CD4-positive, alpha-beta memory T cell (primary cell): ENCODE data around the gene ABHD8. TPM values are rescaled to one million over a fixed set of nuclear protein-coding genes. Genes with fewer than 3 reads are reported as not detected.

Experiments used
- CTCF ChIA-PET: fragments of 350-600 bp; sonication (Branson Sonifier 250); formaldehyde crosslinking; loops from one replicate; lab custom pipeline; 2021; ENCODE audit warnings: inconsistent platforms; ENCODE audit not compliant: partially characterized antibody; lab: Charles Lee
- POLR2A ChIA-PET: fragments of 350-600 bp; sonication (Branson Sonifier 250); formaldehyde crosslinking; loops from one replicate; lab custom pipeline; 2021; ENCODE audit not compliant: partially characterized antibody; lab: Charles Lee
- DNase-seq, 5 donors: peaks; one replicate each; pipeline versions ENCODE4 v3.0.0 to v3.0.0-alpha.2; 2020 to 2022; ENCODE audit warnings: mixed read lengths in 1 of 5
- H3K27ac ChIP-seq: one replicate; pipeline ENCODE4 v1.7.0; 2013; ENCODE audit warnings: low read depth, low read length
- H3K27me3 ChIP-seq: 2 replicates; pipeline ENCODE4 v1.7.0; 2013; ENCODE audit warnings: mild to moderate bottlenecking, low read length, moderate library complexity; ENCODE audit not compliant: insufficient read depth
- H3K36me3 ChIP-seq: 2 replicates; pipeline ENCODE4 v1.7.0; 2013; ENCODE audit warnings: mild to moderate bottlenecking, low read length, moderate library complexity; ENCODE audit not compliant: insufficient read depth
- H3K4me1 ChIP-seq: 2 replicates; pipeline ENCODE4 v1.7.0; 2013; ENCODE audit warnings: mild to moderate bottlenecking, low read length, moderate library complexity; ENCODE audit not compliant: insufficient read depth
- H3K4me3 ChIP-seq, 2 donors: one replicate each; pipeline ENCODE4 v1.7.0; 2013; ENCODE audit warnings: low read length in 2 of 2, mild to moderate bottlenecking in 1 of 2
- H3K9me3 ChIP-seq, 2 donors: one replicate each; pipeline ENCODE4 v1.7.0; 2013; ENCODE audit warnings: low read length in 2 of 2, control low read depth in 1 of 2; ENCODE audit not compliant: control insufficient read depth in 1 of 2
- H3K27ac Mint-ChIP-seq, 7 donors: one replicate each; pipeline ENCODE4 v1.8.0; 2020 to 2021; ENCODE audit warnings: mixed read lengths in 7 of 7, mild to moderate bottlenecking in 6 of 7, inconsistent platforms in 3 of 7, moderate library complexity in 3 of 7
- H3K27me3 Mint-ChIP-seq, 2 donors: one replicate each; pipeline ENCODE4 v1.8.0; 2020 to 2021; ENCODE audit warnings: mixed read lengths in 2 of 2
- H3K36me3 Mint-ChIP-seq, 2 donors: one replicate each; pipeline ENCODE4 v1.8.0; 2020 to 2021; ENCODE audit warnings: mixed read lengths in 2 of 2, inconsistent platforms in 1 of 2, mild to moderate bottlenecking in 1 of 2
- H3K4me1 Mint-ChIP-seq, 4 donors: one replicate each; pipeline ENCODE4 v1.8.0; 2020 to 2021; ENCODE audit warnings: mixed read lengths in 4 of 4, mild to moderate bottlenecking in 1 of 4
- H3K4me3 Mint-ChIP-seq, 8 donors: one replicate each; pipeline ENCODE4 v1.8.0; 2020 to 2021; ENCODE audit warnings: mixed read lengths in 8 of 8, mild to moderate bottlenecking in 7 of 8, moderate library complexity in 6 of 8, inconsistent platforms in 3 of 8
- H3K9me3 Mint-ChIP-seq, 8 donors: one replicate each; pipeline ENCODE4 v1.8.0; 2020 to 2021; ENCODE audit warnings: mixed read lengths in 8 of 8, mild to moderate bottlenecking in 5 of 8, inconsistent platforms in 3 of 8, moderate library complexity in 1 of 8
- intact Hi-C: fragments of 100-400 bp; cut with micrococcal nuclease; formaldehyde crosslinking; loops from one replicate; pipeline ENCODE4 v1.15.1; 2023
- polyA plus RNA-seq, 2 donors: library from polyadenylated mRNA; unstranded; fragments of 300-500 nt; fragmentation: Illumina TruSeq; gene quantifications; one replicate each; pipeline ENCODE4 v1.2.3, GENCODE V29; 2021
- total RNA-seq, 2 experiments: library from RNA; stranded (reverse); gene quantifications; one replicate each; pipeline ENCODE4 v1.2.3, GENCODE V29; 2021

ABHD8 gene
- total and polyA plus RNA-seq, 4 experiments from 2014 or later: 6.0 to 10.1 (median 8.6) TPM

GRCh38 chr19:17311455-17312188, 8.4 kb upstream of the ABHD8 start:
- Mint-ChIP-seq H3K36me3 (peaks cover 11 to 21% of the 10 kb centered on the region in 2 donors), H3K27me3 (no peaks in the 10 kb centered on the region), H3K9me3 (no peaks in the 10 kb centered on the region), H3K27ac (peak overlapping the region in 5 of 7 donors; percentile 27 to 90 (median 64)), H3K4me3 (peak overlapping the region in 6 of 8 donors; percentile 40 to 95 (median 64)), H3K4me1 (peaks cover 20 to 51% (median 31%) of the 10 kb centered on the region in 4 donors)
- H3K27me3 ChIP-seq: no peaks in the 10 kb centered on the region
- intact Hi-C loops: no loop called here
- H3K36me3 ChIP-seq: peaks cover 29% of the 10 kb centered on the region
- ChIA-PET POLR2A (interaction anchor here (1.2 kb wide), 1 partner anchor 12 kb away, joined by 3 read pairs; no protein-coding TSS in a partner anchor), CTCF (interaction anchor here (0.6 to 1.2 kb wide), 2 partner anchors 12 to 74 kb away, joined by 3 to 4 read pairs; no protein-coding TSS in a partner anchor)
- peak in 1 of 5 donors; percentile 18 for DNase-seq
- no peak overlapping the region for H3K4me3 ChIP-seq
- peaks cover 33% of the 10 kb centered on the region for H3K4me1 ChIP-seq
- H3K27ac ChIP-seq: no peak overlapping the region
- H3K9me3 ChIP-seq: no peaks in the 10 kb centered on the region

- Histone ChIP-seq H3K9me3 (no peaks in the 10 kb centered on the region), H3K27me3 (no peaks in the 10 kb centered on the region), H3K36me3 (peaks cover 22% of the 10 kb centered on the region), H3K4me3 (peak overlapping the region; percentile 81 to 82), H3K4me1 (peaks cover 45% of the 10 kb centered on the region), H3K27ac (peak overlapping the region; percentile 82)
- Mint-ChIP-seq H3K36me3 (peaks cover 3 to 14% of the 10 kb centered on the region in 2 donors), H3K9me3 (no peaks in the 10 kb centered on the region), H3K4me3 (peak overlapping the region; percentile 95 to 99 (median 97)), H3K4me1 (peaks cover 23 to 59% (median 40%) of the 10 kb centered on the region in 4 donors), H3K27ac (peak overlapping the region; percentile 78 to 97 (median 97)), H3K27me3 (no peaks in the 10 kb centered on the region)
- POLR2A ChIA-PET: interaction anchor here (0.8 to 3.7 kb wide), 10 partner anchors 12 to 235 kb away, joined by 3 to 54 read pairs (median 7); partner anchors contain the start of genes ANO8, BABAM1, HAUS8 and MVB12A
- intact Hi-C loops: loop anchor here (1.0 to 5.0 kb wide), 4 partner anchors 27 to 97 kb away; partner anchors contain the start of genes BABAM1, BST2, GTPBP3 and OCEL1
- peak in 1 of 5 donors; percentile 44 for DNase-seq
- CTCF ChIA-PET: interaction anchor here (1.5 to 2.0 kb wide), 2 partner anchors 50 to 156 kb away, joined by 4 to 5 read pairs; no protein-coding TSS in a partner anchor
These were observed 6.8 kb upstream of the ABHD8 start for GRCh38 chr19:17309965-17310461.

- no peaks in the 10 kb centered on the region for H3K9me3 ChIP-seq
- CTCF ChIA-PET: interaction anchor here (0.8 to 2.0 kb wide), 10 partner anchors 12 to 157 kb away, joined by 3 to 8 read pairs (median 4); partner anchors contain the start of genes ANO8, BABAM1 and MVB12A
- H3K4me1 ChIP-seq: peaks cover 51% of the 10 kb centered on the region
- peak within 1 kb of the TSS; percentile 82 for H3K27ac ChIP-seq
- peaks cover 3 to 13% of the 10 kb centered on the region in 2 donors for H3K36me3 Mint-ChIP-seq
- H3K27ac Mint-ChIP-seq: peak within 1 kb of the TSS; percentile 78 to 97 (median 97)
- peak; percentile 97 to 100 (median 99) for DNase-seq
- POLR2A ChIA-PET: interaction anchor here (0.7 to 3.7 kb wide), 18 partner anchors 8 to 234 kb away, joined by 3 to 54 read pairs (median 5); partner anchors contain the start of genes ANO8, BABAM1, HAUS8 and MVB12A
- intact Hi-C loops: loop anchor here (1.0 to 5.0 kb wide), 4 partner anchors 28 to 98 kb away; partner anchors contain the start of genes BABAM1, BST2, GTPBP3 and OCEL1
- H3K4me1 Mint-ChIP-seq: peaks cover 26 to 65% (median 45%) of the 10 kb centered on the region in 4 donors
- no peaks in the 10 kb centered on the region for H3K27me3 Mint-ChIP-seq
- peak within 1 kb of the TSS; percentile 95 to 99 (median 97) for H3K4me3 Mint-ChIP-seq
- no peaks in the 10 kb centered on the region for H3K9me3 Mint-ChIP-seq
- peaks cover 17% of the 10 kb centered on the region for H3K36me3 ChIP-seq
- peak within 1 kb of the TSS; percentile 81 to 82 for H3K4me3 ChIP-seq
- H3K27me3 ChIP-seq: no peaks in the 10 kb centered on the region
These were observed 6.2 kb upstream of the ABHD8 start, which contains the start of gene DDA1 for GRCh38 chr19:17309198-17309964. TSS of gene DDA1 (plus strand) at chr19:17309563. CDS start at chr19:17309655, 92 bp downstream.

GRCh38 chr19:17307876-17308377, 4.7 kb upstream of the ABHD8 start:
- peaks cover 31 to 76% (median 54%) of the 10 kb centered on the region in 4 donors for H3K4me1 Mint-ChIP-seq
- peaks cover 0 to 8% of the 10 kb centered on the region in 2 donors for H3K36me3 Mint-ChIP-seq
- intact Hi-C loops: loop anchor here (5.0 kb wide), 1 partner anchor 99 kb away; the partner anchor contains the start of gene BST2
- Histone ChIP-seq H3K4me3 (no peak overlapping the region), H3K27me3 (no peaks in the 10 kb centered on the region), H3K27ac (no peak overlapping the region), H3K36me3 (peaks cover 9% of the 10 kb centered on the region), H3K9me3 (no peaks in the 10 kb centered on the region), H3K4me1 (peaks cover 62% of the 10 kb centered on the region)
- H3K27ac Mint-ChIP-seq: peak overlapping the region in 4 of 7 donors; percentile 2 to 79 (median 56)
- ChIA-PET POLR2A (interaction anchor here (1.9 to 3.7 kb wide), 4 partner anchors 9 to 233 kb away, joined by 6 to 54 read pairs (median 10); partner anchors contain the start of genes ANO8, BABAM1, HAUS8 and MYO9B), CTCF (interaction anchor here (0.9 to 2.0 kb wide), 4 partner anchors 11 to 48 kb away, joined by 3 to 5 read pairs (median 5); no protein-coding TSS in a partner anchor)
- DNase-seq: no peak
- peak overlapping the region in 7 of 8 donors; percentile 13 to 94 (median 41) for H3K4me3 Mint-ChIP-seq
- H3K27me3 Mint-ChIP-seq: no peaks in the 10 kb centered on the region
- H3K9me3 Mint-ChIP-seq: no peaks in the 10 kb centered on the region

GRCh38 chr19:17306285-17306714, 3.1 kb upstream of the ABHD8 start:
- H3K9me3 ChIP-seq: no peaks in the 10 kb centered on the region
- H3K4me3 ChIP-seq: peak overlapping the region; percentile 85 to 90
- Mint-ChIP-seq H3K27ac (peak overlapping the region; percentile 62 to 89 (median 77)), H3K27me3 (no peaks in the 10 kb centered on the region), H3K4me3 (peak overlapping the region; percentile 90 to 94 (median 92)), H3K36me3 (peaks cover 0 to 8% of the 10 kb centered on the region in 2 donors), H3K9me3 (no peaks in the 10 kb centered on the region), H3K4me1 (peaks cover 27 to 78% (median 51%) of the 10 kb centered on the region in 4 donors)
- peak in 1 of 5 donors; percentile 33 for DNase-seq
- intact Hi-C loops: loop anchor here (5.0 kb wide), 1 partner anchor 101 kb away; the partner anchor contains the start of gene BST2
- peaks cover 63% of the 10 kb centered on the region for H3K4me1 ChIP-seq
- no peaks in the 10 kb centered on the region for H3K27me3 ChIP-seq
- CTCF ChIA-PET: interaction anchor here (0.6 to 2.8 kb wide), 6 partner anchors 13 to 182 kb away, joined by 3 to 10 read pairs (median 4); no protein-coding TSS in a partner anchor
- POLR2A ChIA-PET: interaction anchor here (0.6 to 5.8 kb wide), 9 partner anchors 10 to 975 kb away, joined by 3 to 64 read pairs (median 4); partner anchors contain the start of genes ANKLE1, ANO8, GTPBP3 and OCEL1
- peak overlapping the region; percentile 85 for H3K27ac ChIP-seq
- peaks cover under 1% of the 10 kb centered on the region for H3K36me3 ChIP-seq
